ENCODE data around the gene MCTP1. TPM values are rescaled to one million over a fixed set of nuclear protein-coding genes. Genes with fewer than 3 reads are reported as not detected.
A peak's percentile ranks its signal among the peaks of the same experiment; 100 is the strongest.

MCTP1 gene
- total RNA-seq, 1 experiment from 2014 or later: 0.44 TPM

DNA sequence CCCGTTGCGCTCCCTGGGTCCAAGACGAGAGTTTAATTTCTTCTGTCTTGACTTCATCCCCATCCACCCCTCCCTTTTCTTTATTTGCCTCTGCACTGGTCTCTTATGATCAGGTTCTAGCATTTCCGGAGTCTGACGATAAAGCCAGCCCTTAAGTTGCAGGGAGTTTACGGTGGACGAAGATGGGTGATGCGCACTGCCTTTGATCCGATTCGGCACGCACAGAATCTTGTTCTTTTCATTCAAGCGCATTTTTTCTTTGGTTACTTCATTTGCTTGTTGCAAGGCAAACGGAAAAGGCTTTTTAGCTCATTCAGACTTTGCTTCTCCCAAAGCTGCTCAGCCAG lies 488 bp upstream of the MCTP1 start:
- TF ChIP-seq SRF (IDR thresholded peaks at IDR 0.05; ENCODE audit: low read depth) (no peak), ZNF274 (IDR thresholded peaks at IDR 0.05; ENCODE audit: low read depth, low read length) (no peak), EZH2phosphoT487 (IDR thresholded peaks at IDR 0.05; ENCODE audit: borderline replicate concordance) (no peak), ZFX (IDR thresholded peaks at IDR 0.05) (no peak), FOSL1 (IDR thresholded peaks at IDR 0.05; ENCODE audit: low read depth) (no peak), TCF7L2 (IDR thresholded peaks at IDR 0.05; ENCODE audit: borderline replicate concordance, extremely low read depth, insufficient read depth, insufficient read length) (no peak), JUND (IDR thresholded peaks at IDR 0.05) (no peak), SP1 (IDR thresholded peaks at IDR 0.05; ENCODE audit: low read depth) (no peak), EZH2 (IDR thresholded peaks at IDR 0.05) (no peak), CBX3 (IDR thresholded peaks at IDR 0.05; ENCODE audit: low read depth) (no peak), REST (IDR thresholded peaks at IDR 0.05; ENCODE audit: low read depth) (no peak), ATF3 (IDR thresholded peaks at IDR 0.05) (no peak), ZBTB33 (IDR thresholded peaks at IDR 0.05; ENCODE audit: extremely low read depth, insufficient replicate concordance, low read length) (no peak), EGR1 (IDR thresholded peaks at IDR 0.05; ENCODE audit: low read depth) (no peak), YY1 (IDR thresholded peaks at IDR 0.05; ENCODE audit: extremely low read depth, insufficient replicate concordance, low read depth, low read length) (no peak), RAD21 (IDR thresholded peaks at IDR 0.05; ENCODE audit: low read depth) (no peak), SIN3A (IDR thresholded peaks at IDR 0.05; ENCODE audit: low read depth) (no peak)
- TF ChIP-seq, protein P1, sequence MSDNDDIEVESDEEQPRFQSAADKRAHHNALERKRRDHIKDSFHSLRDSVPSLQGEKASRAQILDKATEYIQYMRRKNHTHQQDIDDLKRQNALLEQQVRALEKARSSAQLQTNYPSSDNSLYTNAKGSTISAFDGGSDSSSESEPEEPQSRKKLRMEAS (IDR thresholded peaks at IDR 0.05): no peak
- ChIA-PET CTCF (interaction anchor here (0.5 kb wide), 1 partner anchor 760 kb away, joined by 3 read pairs; no protein-coding TSS in a partner anchor), RAD21 (ENCODE audit: low non-redundant PET in 1 of 2, low total read pairs in 2 of 2, uncharacterized antibody in 2 of 2, unreplicated experiment in 2 of 2) (no interaction called here), POLR2A (no interaction called here)
- Histone ChIP-seq H3K4me3 (replicated peaks in 1 of 2; ENCODE audit: low read depth in 1 of 2, low read length in 2 of 2) (peak overlapping the region; percentile 43 to 57; a peak in 3 of 4 replicates), H3K27me3 (ENCODE audit: insufficient read depth, low read length) (no peaks in the 10 kb centered on the region), H3K9me2 (ENCODE audit: insufficient read depth) (no peaks in the 10 kb centered on the region), H3K27ac (ENCODE audit: low read depth, low read length) (no peak overlapping the region), H2AFZ (ENCODE audit: low read depth, low read length, poor library complexity, severe bottlenecking) (no peak overlapping the region), H3K9me3 (ENCODE audit: control insufficient read depth in 1 of 2, insufficient read depth in 1 of 2, low read depth in 1 of 2, low read length in 2 of 2) (no peaks in the 10 kb centered on the region), H3K4me2 (ENCODE audit: low read length) (peak overlapping the region; percentile 75), H3K9ac (ENCODE audit: low read length) (no peak overlapping the region), H3K36me3 (ENCODE audit: control insufficient read depth in 1 of 2, insufficient read depth in 2 of 2, low read length in 2 of 2) (no peaks in the 10 kb centered on the region), H3K79me2 (ENCODE audit: insufficient read depth, low read length) (no peaks in the 10 kb centered on the region), H4K20me1 (ENCODE audit: insufficient read depth) (no peaks in the 10 kb centered on the region), H3K4me1 (ENCODE audit: control insufficient read depth in 1 of 2, insufficient read depth in 2 of 2, low read length in 2 of 2) (peaks cover 5 to 25% of the 10 kb centered on the region in 2 experiments; a peak in 2 of 4 replicates)
- DNase-seq (ENCODE audit: low read depth, low spot score) (no peak), ATAC-seq (no peak)
- intact Hi-C loops (cut with micrococcal nuclease): loop anchor here (2.0 to 10.0 kb wide), 2 partner anchors 269 to 559 kb away; partner anchors contain the start of genes ARSK and SKIC3
- no TSS peak for BruUV-seq (replicated peaks)

Measured in HCT116 (cell line).